Measurements from ENCODE around the gene USH2A.
"Not testable (repeated sequence)": the region's sequence is repeated elsewhere in the genome, so short reads cannot be mapped to it uniquely, and the experiment has no call there.

The USH2A gene

GRCh38 chr1:216057063-216057462 is 366.2 kb downstream of the USH2A start:
- H3K4me3 ChIP-seq (ENCODE audit: low read depth, low read length) = no peak overlapping the region

GRCh38 chr1:216055004-216055403 is 368.2 kb downstream of the USH2A start:
- H3K4me3 ChIP-seq (ENCODE audit: low read depth, low read length) = no peak overlapping the region

GRCh38 chr1:216054600-216054999 is 368.6 kb downstream of the USH2A start:
- no peak overlapping the region for H3K4me3 ChIP-seq (ENCODE audit: low read depth, low read length)

GRCh38 chr1:216051071-216051470 is 372.2 kb downstream of the USH2A start:
- H3K4me3 ChIP-seq (ENCODE audit: low read depth, low read length) = no peak overlapping the region

GRCh38 chr1:216049741-216050430 is 373.4 kb downstream of the USH2A start:
- no peak overlapping the region for H3K4me3 ChIP-seq (ENCODE audit: low read depth, low read length)

GRCh38 chr1:216047811-216048572 is 375.3 kb downstream of the USH2A start:
- no peak overlapping the region for H3K4me3 ChIP-seq (ENCODE audit: low read depth, low read length)

- no peak overlapping the region for H3K4me3 ChIP-seq (ENCODE audit: low read depth, low read length)
Observed at GRCh38 chr1:216046336-216046735, 376.9 kb downstream of the USH2A start.

GRCh38 chr1:216045400-216045799 is 377.8 kb downstream of the USH2A start:
- no peak overlapping the region for H3K4me3 ChIP-seq (ENCODE audit: low read depth, low read length)

- no peak overlapping the region for H3K4me3 ChIP-seq (ENCODE audit: low read depth, low read length)
Observed at GRCh38 chr1:216044538-216044937, 378.7 kb downstream of the USH2A start.

GRCh38 chr1:216034506-216034905 is 388.7 kb downstream of the USH2A start:
- no peak overlapping the region for H3K4me3 ChIP-seq (ENCODE audit: low read depth, low read length)

- no peak overlapping the region for H3K4me3 ChIP-seq (ENCODE audit: low read depth, low read length)
Observed at GRCh38 chr1:216032961-216033614, 390.2 kb downstream of the USH2A start.

- H3K4me3 ChIP-seq (ENCODE audit: low read depth, low read length) = no peak overlapping the region
Observed at GRCh38 chr1:216032284-216032683, 391.0 kb downstream of the USH2A start.

GRCh38 chr1:216028631-216029030 is 394.6 kb downstream of the USH2A start:
- H3K4me3 ChIP-seq (ENCODE audit: low read depth, low read length) = no peak overlapping the region

GRCh38 chr1:216024546-216024945 is 398.7 kb downstream of the USH2A start:
- H3K4me3 ChIP-seq (ENCODE audit: low read depth, low read length) = no peak overlapping the region

GRCh38 chr1:216020743-216021345 is 402.4 kb downstream of the USH2A start:
- H3K4me3 ChIP-seq (ENCODE audit: low read depth, low read length) = no peak overlapping the region

GRCh38 chr1:216015116-216015515 is 408.1 kb downstream of the USH2A start:
- no peak overlapping the region for H3K4me3 ChIP-seq (ENCODE audit: low read depth, low read length)

- H3K4me3 ChIP-seq (ENCODE audit: low read depth, low read length) = no peak overlapping the region
Observed at GRCh38 chr1:216014086-216014485, 409.2 kb downstream of the USH2A start.

- not testable (repeated sequence) for H3K4me3 ChIP-seq (ENCODE audit: low read depth, low read length)
Observed at GRCh38 chr1:216009456-216009855, 413.8 kb downstream of the USH2A start.

GRCh38 chr1:216005916-216006315 is 417.3 kb downstream of the USH2A start:
- H3K4me3 ChIP-seq (ENCODE audit: low read depth, low read length) = no peak overlapping the region

GRCh38 chr1:215992620-215993019 is 430.6 kb downstream of the USH2A start:
- no peak overlapping the region for H3K4me3 ChIP-seq (ENCODE audit: low read depth, low read length)

- no peak overlapping the region for H3K4me3 ChIP-seq (ENCODE audit: low read depth, low read length)
Observed at GRCh38 chr1:215987092-215987875, 436.0 kb downstream of the USH2A start.

All from iPS-11a (cell line).